ENCODE results near the gene CD44. TPM values are rescaled to one million over a fixed set of nuclear protein-coding genes. Genes with fewer than 3 reads are reported as not detected.

CD44 gene
- total and polyA plus RNA-seq, 10 of the 15 experiments (the other 5 are each of a cell fraction or from before 2014, with no cell fraction given): 57.1 to 293 (median 120) TPM

GRCh38 chr11:35277827-35278226 is 138.9 kb downstream of the CD44 start:
- no peak for ATAC-seq
- Histone ChIP-seq H3K27ac (ENCODE audit: control insufficient read depth, insufficient read depth) (no peak overlapping the region), H3K4me2 (ENCODE audit: control insufficient read depth, insufficient read depth) (no peak overlapping the region), H3K9ac (ENCODE audit: control insufficient read depth, insufficient read depth, low read length) (no peak overlapping the region), H3K4me1 (ENCODE audit: control insufficient read depth, insufficient read depth, low read length) (peaks cover 8% of the 10 kb centered on the region), H3K36me3 (ENCODE audit: control insufficient read depth in 2 of 2, insufficient read depth in 2 of 2, low read length in 1 of 2) (no peaks in the 10 kb centered on the region), H4K20me1 (ENCODE audit: control insufficient read depth, insufficient read depth) (no peaks in the 10 kb centered on the region), H3K9me3 (replicated peaks; ENCODE audit: control insufficient read depth, insufficient read depth, low read length) (no peaks in the 10 kb centered on the region), H2AFZ (ENCODE audit: control insufficient read depth, low read depth, low read length) (no peak overlapping the region), H3K4me3 (no peak overlapping the region), H3K27me3 (replicated peaks in 1 of 2; ENCODE audit: control insufficient read depth in 2 of 2, insufficient read depth in 2 of 2, low read length in 1 of 2) (no peaks in the 10 kb centered on the region), H3K79me2 (ENCODE audit: control insufficient read depth, insufficient read depth, low read length) (no peaks in the 10 kb centered on the region)
- in situ Hi-C loops (cut with MboI) (no loop called here), intact Hi-C loops (cut with micrococcal nuclease; ENCODE audit: unreplicated experiment) (no loop called here)
- FAIRE-seq: no peak
- CTCF ChIA-PET: interaction anchor here (0.7 to 0.9 kb wide), 2 partner anchors 12 to 15 kb away, joined by 3 read pairs; no protein-coding TSS in a partner anchor
- SMC1A ChIA-PET (ENCODE audit: uncharacterized antibody, unreplicated experiment): interaction anchor here (0.7 to 1.1 kb wide), 2 partner anchors 9 to 619 kb away, joined by 3 read pairs; no protein-coding TSS in a partner anchor
- RAD21 ChIA-PET (ENCODE audit: unreplicated experiment): interaction anchor here (0.6 to 1.1 kb wide), 3 partner anchors 16 to 28 kb away, joined by 3 read pairs; no protein-coding TSS in a partner anchor
- no peak for TF ChIP-seq RCOR1 (conservative IDR thresholded peaks at IDR 0.05; ENCODE audit: low read depth, low read length)
- TF ChIP-seq MEF2B (IDR thresholded peaks at IDR 0.05; ENCODE audit: partially characterized antibody, poor library complexity, severe bottlenecking): peak; percentile 52
- DNase-seq (ENCODE audit: low read depth, low spot score): no peak
- WGBS (ENCODE audit: insufficient coverage, insufficient replicate concordance, low lambda C conversion rate, missing lambda C conversion rate): 63% methylated on average over 2 of the region's 2 CpGs
- POLR2A ChIA-PET: no interaction called here
- no TSS peak for BruUV-seq (replicated peaks)

GRCh38 chr11:35280727-35281126 is 141.8 kb downstream of the CD44 start:
- RAD21 ChIA-PET (ENCODE audit: unreplicated experiment): interaction anchor here (0.9 to 1.0 kb wide), 2 partner anchors 24 to 25 kb away, joined by 3 to 4 read pairs; no protein-coding TSS in a partner anchor
- intact Hi-C loops (cut with micrococcal nuclease; ENCODE audit: unreplicated experiment) (no loop called here), in situ Hi-C loops (cut with MboI) (no loop called here)
- Histone ChIP-seq H3K4me1 (ENCODE audit: control insufficient read depth, insufficient read depth, low read length) (no peaks in the 10 kb centered on the region), H2AFZ (ENCODE audit: control insufficient read depth, low read depth, low read length) (no peak overlapping the region), H3K27me3 (replicated peaks in 1 of 2; ENCODE audit: control insufficient read depth in 2 of 2, insufficient read depth in 2 of 2, low read length in 1 of 2) (no peaks in the 10 kb centered on the region), H4K20me1 (ENCODE audit: control insufficient read depth, insufficient read depth) (no peaks in the 10 kb centered on the region), H3K79me2 (ENCODE audit: control insufficient read depth, insufficient read depth, low read length) (no peaks in the 10 kb centered on the region), H3K4me3 (no peak overlapping the region), H3K4me2 (ENCODE audit: control insufficient read depth, insufficient read depth) (no peak overlapping the region), H3K9me3 (replicated peaks; ENCODE audit: control insufficient read depth, insufficient read depth, low read length) (no peaks in the 10 kb centered on the region), H3K9ac (ENCODE audit: control insufficient read depth, insufficient read depth, low read length) (no peak overlapping the region), H3K36me3 (ENCODE audit: control insufficient read depth in 2 of 2, insufficient read depth in 2 of 2, low read length in 1 of 2) (no peaks in the 10 kb centered on the region), H3K27ac (ENCODE audit: control insufficient read depth, insufficient read depth) (no peak overlapping the region)
- FAIRE-seq (no peak), DNase-seq (ENCODE audit: low read depth, low spot score) (no peak), ATAC-seq (no peak)
- CTCF ChIA-PET: interaction anchor here (1.2 kb wide), 1 partner anchor 25 kb away, joined by 3 read pairs; no protein-coding TSS in a partner anchor
- BruUV-seq (replicated peaks): no TSS peak
- SMC1A ChIA-PET (ENCODE audit: uncharacterized antibody, unreplicated experiment): interaction anchor here (0.9 to 1.6 kb wide), 3 partner anchors 20 to 47 kb away, joined by 3 read pairs; no protein-coding TSS in a partner anchor
- POLR2A ChIA-PET: no interaction called here
- 96% methylated on average over 7 of the region's 7 CpGs for WGBS (ENCODE audit: insufficient coverage, insufficient replicate concordance, low lambda C conversion rate, missing lambda C conversion rate)
- TF ChIP-seq TARDBP (IDR thresholded peaks at IDR 0.05; ENCODE audit: borderline replicate concordance): no peak
- no peak for TF ChIP-seq PRDM15 (CRISPR knock-in tag; IDR thresholded peaks at IDR 0.05)
- no peak for TF ChIP-seq KDM1A (IDR thresholded peaks at IDR 0.05; ENCODE audit: borderline replicate concordance)
- TF ChIP-seq MTA2 (IDR thresholded peaks at IDR 0.05; ENCODE audit: low read depth): no peak
- TF ChIP-seq TAF1 (IDR thresholded peaks at IDR 0.05; ENCODE audit: borderline replicate concordance, low read depth, low read length): no peak

Data from GM12878 (cell line).